Mammary epithelial cell (primary cell): ENCODE measurements around the gene TBX2.

Experiments
- EZH2 ChIP-seq: IDR thresholded peaks from 2 replicates; pipeline ENCODE4 v1.6.1; 2012; ENCODE audit warnings: low read length, inconsistent platforms, borderline replicate concordance
- TF ChIP-seq, protein P1 (sequence below), 2 donors: IDR thresholded peaks in 1 of 2; conservative IDR thresholded peaks in 1 of 2; 2 replicates each; pipeline ENCODE4 v1.5.1; 2011 to 2012; ENCODE audit warnings: inconsistent platforms in 2 of 2, low read length in 2 of 2, mild to moderate bottlenecking in 2 of 2, control low read depth in 1 of 2, low read depth in 1 of 2; ENCODE audit not compliant: insufficient read depth in 1 of 2; ENCODE audit errors: extremely low read depth in 1 of 2

DNA sequence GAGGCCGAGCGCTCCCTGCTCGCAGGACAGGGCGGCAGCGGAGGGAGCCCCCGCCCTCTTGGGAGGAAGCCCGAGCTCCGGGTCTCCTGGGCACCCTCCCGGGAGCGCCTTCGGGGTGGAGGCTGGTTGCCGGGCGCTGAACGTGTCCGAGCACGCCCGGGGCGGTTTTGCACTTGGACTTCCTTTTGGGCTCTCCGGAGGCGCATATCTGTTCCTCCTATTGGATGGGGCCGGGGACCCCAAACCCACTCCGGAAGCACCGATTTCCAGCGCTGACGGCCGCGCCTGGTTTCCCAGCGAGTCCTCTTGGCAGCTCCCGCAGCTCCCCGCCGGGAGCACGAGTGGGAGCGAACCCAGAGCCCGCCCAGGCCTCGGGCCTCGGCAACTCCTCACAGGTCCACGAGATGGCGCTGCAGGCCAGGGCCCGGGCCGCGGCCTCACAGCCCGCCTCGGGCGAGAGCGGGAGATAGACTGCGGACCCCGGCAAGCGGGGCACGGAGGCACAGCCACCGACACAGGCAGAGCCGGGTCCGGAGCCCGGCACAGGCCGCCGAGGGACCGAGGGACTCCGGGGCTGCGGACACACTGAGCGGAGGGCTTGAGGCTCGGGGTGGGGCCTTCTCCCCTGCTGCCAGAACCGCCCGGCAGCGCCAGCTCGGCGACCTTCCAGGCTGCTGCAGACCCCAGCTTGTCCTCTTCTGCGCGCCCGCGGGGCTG lies 12.7 kb downstream of the TBX2 start:
- TF ChIP-seq, protein P1, sequence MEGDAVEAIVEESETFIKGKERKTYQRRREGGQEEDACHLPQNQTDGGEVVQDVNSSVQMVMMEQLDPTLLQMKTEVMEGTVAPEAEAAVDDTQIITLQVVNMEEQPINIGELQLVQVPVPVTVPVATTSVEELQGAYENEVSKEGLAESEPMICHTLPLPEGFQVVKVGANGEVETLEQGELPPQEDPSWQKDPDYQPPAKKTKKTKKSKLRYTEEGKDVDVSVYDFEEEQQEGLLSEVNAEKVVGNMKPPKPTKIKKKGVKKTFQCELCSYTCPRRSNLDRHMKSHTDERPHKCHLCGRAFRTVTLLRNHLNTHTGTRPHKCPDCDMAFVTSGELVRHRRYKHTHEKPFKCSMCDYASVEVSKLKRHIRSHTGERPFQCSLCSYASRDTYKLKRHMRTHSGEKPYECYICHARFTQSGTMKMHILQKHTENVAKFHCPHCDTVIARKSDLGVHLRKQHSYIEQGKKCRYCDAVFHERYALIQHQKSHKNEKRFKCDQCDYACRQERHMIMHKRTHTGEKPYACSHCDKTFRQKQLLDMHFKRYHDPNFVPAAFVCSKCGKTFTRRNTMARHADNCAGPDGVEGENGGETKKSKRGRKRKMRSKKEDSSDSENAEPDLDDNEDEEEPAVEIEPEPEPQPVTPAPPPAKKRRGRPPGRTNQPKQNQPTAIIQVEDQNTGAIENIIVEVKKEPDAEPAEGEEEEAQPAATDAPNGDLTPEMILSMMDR (conservative IDR thresholded peaks at IDR 0.05 in 1 of 2, IDR thresholded peaks at IDR 0.05 in 1 of 2; ENCODE audit: extremely low read depth in 1 of 2, insufficient read depth in 1 of 2, low read depth in 1 of 2, low read length in 2 of 2), result peak; percentile 68 to 98
- no peak for TF ChIP-seq EZH2
